HL-60/S4 treated with retinoic acid at 250 ng/mL for 4 days and 3 days (cell line): Measurements from ENCODE around the gene CAMP.
"Not testable (repeated sequence)": the region's sequence is repeated elsewhere in the genome, so short reads cannot be mapped to it uniquely, and the experiment has no call there.

ENCODE experiments used
- in situ Hi-C: fragments of 300-500 bp; cut with MboI; formaldehyde crosslinking; loops from 2 replicates; pipeline ENCODE4 v1.7.0; 2022; ENCODE audit warnings: low sequenced_read_pairs

CAMP gene, protein sequence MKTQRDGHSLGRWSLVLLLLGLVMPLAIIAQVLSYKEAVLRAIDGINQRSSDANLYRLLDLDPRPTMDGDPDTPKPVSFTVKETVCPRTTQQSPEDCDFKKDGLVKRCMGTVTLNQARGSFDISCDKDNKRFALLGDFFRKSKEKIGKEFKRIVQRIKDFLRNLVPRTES

DNA sequence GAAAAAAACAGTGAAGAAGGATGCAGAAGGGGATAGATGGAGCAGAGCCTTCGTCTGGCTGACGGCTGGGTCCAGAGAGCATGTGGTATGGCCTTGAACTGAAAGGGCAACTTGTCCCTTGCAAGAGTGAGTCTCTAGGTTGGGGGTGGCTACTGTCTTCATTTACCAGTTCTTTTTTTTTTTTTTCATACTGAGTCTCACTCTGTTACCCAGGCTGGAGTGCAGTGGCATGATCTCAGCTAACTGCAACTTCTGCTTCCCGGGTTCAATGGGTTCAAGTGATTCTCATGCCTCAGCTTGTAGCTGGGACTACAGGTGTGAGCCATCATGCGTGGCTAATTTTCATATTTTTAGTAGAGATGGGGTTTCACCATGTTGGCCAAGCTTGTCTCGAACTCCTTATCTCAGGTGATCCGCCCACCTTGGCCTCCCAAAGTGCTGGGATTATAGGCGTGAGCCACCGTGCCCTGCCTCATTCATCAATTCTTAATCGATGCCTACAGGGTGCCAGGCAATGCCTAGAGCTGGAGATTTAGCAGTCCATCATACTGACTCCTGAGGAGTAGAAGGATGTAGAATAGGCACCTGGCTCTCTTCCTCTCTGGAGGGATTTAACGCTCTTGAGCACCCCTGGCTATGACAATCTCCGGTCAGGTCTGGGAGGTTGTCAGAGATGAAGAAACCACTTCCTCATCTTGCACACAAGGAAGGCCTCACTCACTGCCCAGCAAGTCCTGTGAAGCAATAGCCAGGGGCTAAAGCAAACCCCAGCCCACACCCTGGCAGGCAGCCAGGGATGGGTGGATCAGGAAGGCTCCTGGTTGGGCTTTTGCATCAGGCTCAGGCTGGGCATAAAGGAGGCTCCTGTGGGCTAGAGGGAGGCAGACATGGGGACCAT, at the start of gene CAMP:
Gene CAMP, plus strand, starts transcription at position 880 of the 898 bp plus-strand sequence. Its CDS starts 17 bp downstream, at position 897.
- in situ Hi-C loops = no loop called here

DNA sequence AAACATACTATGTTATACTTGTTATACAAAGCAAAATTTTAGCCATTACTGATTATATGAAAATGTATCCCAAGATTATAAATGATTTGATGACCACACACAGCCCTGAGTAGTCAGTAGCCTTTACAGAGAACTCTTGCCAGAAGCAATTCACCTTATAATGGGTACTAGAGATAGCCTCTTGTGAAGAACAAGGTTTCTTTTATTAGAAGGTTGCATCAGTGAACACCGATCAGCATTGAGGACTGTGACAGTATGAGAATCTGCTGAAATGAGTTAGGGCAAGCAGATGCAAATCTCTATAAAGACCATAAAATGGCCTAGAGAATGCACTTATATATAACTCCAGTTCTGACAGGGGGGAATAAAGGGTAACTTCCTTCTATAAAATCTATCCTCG, 45.2 kb upstream of the CAMP start:
- in situ Hi-C loops = no loop called here

- in situ Hi-C loops = no loop called here
Observed at GRCh38 chr3:48180021-48180420, 43.3 kb upstream of the CAMP start.

- in situ Hi-C loops = no loop called here
Observed at GRCh38 chr3:48180531-48181253, 42.6 kb upstream of the CAMP start.

DNA sequence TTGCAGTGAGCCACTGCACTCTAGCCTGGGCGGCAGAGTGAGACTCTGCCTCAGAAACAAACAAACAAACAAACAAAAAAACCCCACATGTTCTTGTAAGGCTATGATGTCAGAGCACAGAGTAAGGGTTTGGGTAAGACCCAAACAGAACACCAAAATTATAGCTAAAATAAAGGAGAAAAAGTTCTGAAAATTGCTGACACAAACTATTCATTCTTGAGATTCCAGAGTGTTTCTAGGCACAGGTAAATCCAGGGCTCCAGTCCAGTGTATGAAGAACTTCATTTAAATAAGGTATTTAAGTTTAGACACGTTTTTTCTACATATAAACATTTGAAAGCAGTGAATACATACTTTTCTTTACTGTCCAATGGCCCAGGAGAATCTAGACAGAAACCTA, 39.0 kb upstream of the CAMP start:
- in situ Hi-C loops = no loop called here

DNA sequence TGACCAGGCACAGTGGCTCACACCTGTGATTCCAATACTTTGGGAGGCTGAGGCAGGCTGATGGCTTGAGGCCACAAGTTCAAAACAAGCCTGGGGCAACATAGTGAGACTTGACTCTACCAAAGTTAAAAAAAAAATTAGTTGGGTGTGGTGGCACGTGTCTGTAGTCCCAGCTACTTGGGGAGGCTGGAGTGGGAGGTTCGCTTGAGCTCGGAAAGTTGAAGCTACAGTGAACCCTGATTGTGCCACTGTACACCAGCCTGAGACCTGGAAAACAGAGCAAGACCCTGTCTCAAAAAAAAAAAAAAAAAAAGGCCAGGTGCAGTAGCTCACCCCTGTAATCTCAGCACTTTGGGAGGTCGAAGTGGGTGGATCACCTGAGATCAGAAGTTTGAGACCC, 38.2 kb upstream of the CAMP start:
- in situ Hi-C loops = no loop called here

DNA sequence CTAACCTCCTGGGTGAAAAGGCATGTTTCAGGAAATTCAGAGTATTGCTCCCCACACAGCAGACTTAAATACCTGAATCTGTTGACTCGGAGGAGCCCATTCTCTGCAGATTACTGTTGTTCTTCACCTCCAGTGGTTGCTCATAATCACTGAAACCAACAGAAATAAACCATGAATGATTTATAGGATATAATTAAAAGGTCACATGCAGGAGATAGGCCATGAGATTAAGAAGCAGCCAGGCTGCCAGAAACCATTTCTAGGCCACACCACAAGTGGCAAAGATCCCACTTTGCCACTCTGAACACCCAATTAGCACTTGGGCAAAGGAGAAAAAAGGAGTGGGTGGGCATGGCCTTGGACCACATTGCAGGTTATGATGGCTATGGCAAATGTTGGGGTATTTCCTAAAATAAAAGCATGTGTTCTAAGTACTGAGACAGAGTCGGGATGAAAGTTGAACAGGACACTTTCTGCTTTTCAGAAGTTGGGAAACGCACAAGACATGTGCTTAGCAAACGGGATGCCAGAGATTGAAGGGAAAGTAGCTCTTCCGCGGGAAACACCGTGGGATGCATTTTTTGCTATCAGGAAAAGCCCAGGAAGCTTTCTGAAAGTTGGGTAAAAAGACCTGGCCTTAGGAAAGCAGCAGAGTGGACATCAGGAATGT, 36.5 kb upstream of the CAMP start:
- in situ Hi-C loops = no loop called here

DNA sequence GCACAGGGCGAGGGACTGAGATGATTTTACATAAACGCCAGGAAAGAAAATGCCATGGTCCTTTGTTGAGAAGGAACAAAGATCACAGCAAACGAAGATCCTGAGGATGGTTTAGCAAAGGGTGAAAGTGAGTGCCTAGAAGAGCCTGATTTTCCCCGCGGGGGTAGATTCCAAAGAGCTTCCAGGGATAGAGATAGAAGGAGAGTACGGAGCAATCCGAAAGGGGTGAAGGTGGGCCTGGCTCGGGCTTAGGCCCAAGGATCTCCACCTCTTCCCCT, 36.1 kb upstream of the CAMP start:
- in situ Hi-C loops = no loop called here

DNA sequence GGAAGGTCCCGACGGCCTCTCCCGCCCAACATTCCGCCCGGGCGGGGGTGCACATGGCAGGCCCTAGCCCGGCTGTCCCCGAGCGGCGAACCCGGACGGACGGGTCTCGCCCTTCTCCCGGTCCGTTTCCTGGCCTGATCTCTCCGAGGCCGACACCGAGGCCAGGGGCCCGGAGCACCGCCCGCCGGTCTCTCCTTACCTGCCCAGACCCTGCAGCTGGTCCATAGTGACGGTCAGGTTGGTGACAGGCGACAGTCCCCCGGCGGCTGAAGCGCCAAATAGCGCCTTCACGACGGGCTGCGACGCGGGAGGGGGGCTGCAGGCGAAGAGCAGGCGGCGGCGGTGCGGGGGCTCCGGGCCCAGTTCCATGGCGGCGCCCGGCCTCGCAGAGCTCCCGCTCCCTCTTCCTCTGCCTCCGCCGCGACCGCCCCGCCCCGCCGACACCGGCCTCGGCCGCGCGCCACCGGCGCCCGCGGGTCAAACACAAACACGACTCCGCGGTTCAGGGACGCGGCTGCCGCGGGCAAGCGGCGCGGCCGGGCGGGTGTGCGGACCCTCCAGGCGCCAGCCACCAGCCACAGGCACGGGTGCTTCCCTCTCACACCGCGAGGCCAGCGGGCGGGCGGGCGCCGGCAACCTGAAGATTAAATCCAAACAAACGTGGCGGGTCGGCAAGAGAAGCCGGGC, 35.6 kb upstream of the CAMP start:
- in situ Hi-C loops = no loop called here

GRCh38 chr3:48188266-48189201, 34.8 kb upstream of the CAMP start, which contains the start of gene CDC25A:
TSS of gene CDC25A (minus strand) at chr3:48188417. CDS start at chr3:48187947, 470 bp downstream.
- in situ Hi-C loops = no loop called here

- in situ Hi-C loops = no loop called here
Observed at GRCh38 chr3:48189321-48189720, 34.0 kb upstream of the CAMP start.

DNA sequence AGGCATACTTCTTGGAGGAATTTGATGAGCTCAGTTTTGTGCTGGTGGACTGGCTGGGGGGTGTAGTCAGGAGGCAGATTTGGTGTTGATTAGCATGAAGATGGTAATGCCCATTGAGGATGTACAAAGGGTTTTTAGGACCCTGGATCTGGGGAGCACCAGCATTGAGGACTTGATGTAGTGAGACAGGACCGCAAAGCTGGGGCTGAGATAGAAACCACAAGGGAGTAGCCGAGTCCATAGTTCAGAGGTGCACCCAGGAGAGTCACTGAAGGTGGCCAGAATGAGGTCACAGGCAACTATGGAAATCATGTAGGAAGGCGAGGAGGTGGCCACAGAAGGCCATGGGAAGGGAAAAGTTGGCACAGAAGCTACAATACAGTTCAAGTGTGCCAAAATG, 32.4 kb upstream of the CAMP start:
- in situ Hi-C loops = no loop called here

GRCh38 chr3:48194446-48195071, 28.7 kb upstream of the CAMP start:
- in situ Hi-C loops = no loop called here

- in situ Hi-C loops = no loop called here
Observed at GRCh38 chr3:48196611-48197010, 26.7 kb upstream of the CAMP start.

- in situ Hi-C loops = no loop called here
Observed at GRCh38 chr3:48199117-48199516, 24.2 kb upstream of the CAMP start.

- in situ Hi-C loops = no loop called here
Observed at GRCh38 chr3:48202632-48203031, 20.7 kb upstream of the CAMP start.

DNA sequence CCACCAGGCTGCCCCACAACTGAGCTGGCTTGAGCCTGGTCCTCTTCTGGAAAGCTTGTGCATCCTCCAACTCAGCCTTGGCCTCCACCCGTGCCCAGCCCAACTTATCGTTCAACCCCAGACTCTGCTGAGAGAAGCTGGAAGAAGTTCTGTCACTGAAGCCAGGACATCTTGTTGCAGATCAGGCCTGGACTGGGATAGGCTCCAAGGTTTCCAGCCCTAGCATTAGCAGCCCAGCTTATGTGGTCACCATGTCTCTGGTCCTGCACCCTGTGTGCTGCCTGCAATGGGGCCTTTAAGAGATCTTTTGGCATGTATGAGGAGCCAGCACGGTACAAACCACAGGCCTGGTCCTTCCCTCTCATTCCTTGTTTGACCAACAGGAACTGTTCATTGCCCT, 15.2 kb upstream of the CAMP start:
- in situ Hi-C loops = no loop called here

DNA sequence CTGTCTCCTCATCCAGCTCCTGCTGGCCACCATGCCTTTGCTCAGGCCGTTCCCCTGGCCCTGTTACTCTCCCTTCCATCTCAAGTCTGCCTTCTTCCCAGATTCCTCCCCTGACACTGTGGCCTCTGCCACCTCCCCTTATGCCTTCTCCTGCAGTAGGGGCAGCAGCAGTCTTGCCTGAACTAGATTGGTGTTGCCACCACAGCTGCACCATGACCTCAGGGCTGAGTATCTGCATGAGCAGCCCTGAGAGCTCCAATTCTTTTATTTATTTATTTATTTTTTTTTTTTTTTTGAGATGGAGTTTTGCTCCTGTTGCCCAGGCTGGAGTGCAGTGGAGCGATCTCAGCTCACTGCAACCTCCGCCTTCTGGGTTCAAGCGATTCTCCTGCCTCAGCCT, 13.8 kb upstream of the CAMP start:
- in situ Hi-C loops = no loop called here

GRCh38 chr3:48210534-48210933, 12.8 kb upstream of the CAMP start:
- in situ Hi-C loops = not testable (repeated sequence)
